Measurements from ENCODE around the gene ABCA7. TPM values are rescaled to one million over a fixed set of nuclear protein-coding genes. Genes with fewer than 3 reads are reported as not detected.

Gene ABCA7
- total and polyA plus RNA-seq, 2 of the 13 experiments (the other 11 are each of a cell fraction or from before 2014, with no cell fraction given): 4.4 to 32.4 TPM

GRCh38 chr19:1107661-1108261, 67.9 kb downstream of the ABCA7 start:
- H3K27ac ChIP-seq (ENCODE audit: extremely low read length, insufficient read depth, low read length): no peak overlapping the region
- no peak; the same call in 1 of the 2 replicates for TF ChIP-seq ZFP36L1 (CRISPR knock-in tag; IDR thresholded peaks at IDR 0.05)
- no peak for TF ChIP-seq HNF1B (CRISPR knock-in tag; IDR thresholded peaks at IDR 0.05)
- no peak for TF ChIP-seq U2AF1 (optimal IDR thresholded peaks at IDR 0.05; ENCODE audit: low read depth, low read length)
- TF ChIP-seq, protein P1, sequence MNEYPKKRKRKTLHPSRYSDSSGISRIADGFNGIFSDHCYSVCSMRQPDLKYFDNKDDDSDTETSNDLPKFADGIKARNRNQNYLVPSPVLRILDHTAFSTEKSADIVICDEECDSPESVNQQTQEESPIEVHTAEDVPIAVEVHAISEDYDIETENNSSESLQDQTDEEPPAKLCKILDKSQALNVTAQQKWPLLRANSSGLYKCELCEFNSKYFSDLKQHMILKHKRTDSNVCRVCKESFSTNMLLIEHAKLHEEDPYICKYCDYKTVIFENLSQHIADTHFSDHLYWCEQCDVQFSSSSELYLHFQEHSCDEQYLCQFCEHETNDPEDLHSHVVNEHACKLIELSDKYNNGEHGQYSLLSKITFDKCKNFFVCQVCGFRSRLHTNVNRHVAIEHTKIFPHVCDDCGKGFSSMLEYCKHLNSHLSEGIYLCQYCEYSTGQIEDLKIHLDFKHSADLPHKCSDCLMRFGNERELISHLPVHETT (CRISPR knock-in tag; conservative IDR thresholded peaks at IDR 0.05): no peak
- peak; percentile 90 for TF ChIP-seq AGO1 (IDR thresholded peaks at IDR 0.05; ENCODE audit: low read depth, low read length, poor library complexity, severe bottlenecking)
- TF ChIP-seq BRCA1 (CRISPR knock-in tag; IDR thresholded peaks at IDR 0.05): no peak
- no peak for TF ChIP-seq MZF1 (CRISPR knock-in tag; IDR thresholded peaks at IDR 0.05; ENCODE audit: borderline replicate concordance)
- TF ChIP-seq, protein P2, sequence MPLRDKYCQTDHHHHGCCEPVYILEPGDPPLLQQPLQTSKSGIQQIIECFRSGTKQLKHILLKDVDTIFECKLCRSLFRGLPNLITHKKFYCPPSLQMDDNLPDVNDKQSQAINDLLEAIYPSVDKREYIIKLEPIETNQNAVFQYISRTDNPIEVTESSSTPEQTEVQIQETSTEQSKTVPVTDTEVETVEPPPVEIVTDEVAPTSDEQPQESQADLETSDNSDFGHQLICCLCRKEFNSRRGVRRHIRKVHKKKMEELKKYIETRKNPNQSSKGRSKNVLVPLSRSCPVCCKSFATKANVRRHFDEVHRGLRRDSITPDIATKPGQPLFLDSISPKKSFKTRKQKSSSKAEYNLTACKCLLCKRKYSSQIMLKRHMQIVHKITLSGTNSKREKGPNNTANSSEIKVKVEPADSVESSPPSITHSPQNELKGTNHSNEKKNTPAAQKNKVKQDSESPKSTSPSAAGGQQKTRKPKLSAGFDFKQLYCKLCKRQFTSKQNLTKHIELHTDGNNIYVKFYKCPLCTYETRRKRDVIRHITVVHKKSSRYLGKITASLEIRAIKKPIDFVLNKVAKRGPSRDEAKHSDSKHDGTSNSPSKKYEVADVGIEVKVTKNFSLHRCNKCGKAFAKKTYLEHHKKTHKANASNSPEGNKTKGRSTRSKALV (CRISPR knock-in tag; IDR thresholded peaks at IDR 0.05): no peak
- no peak for TF ChIP-seq NFIC (IDR thresholded peaks at IDR 0.05; ENCODE audit: low read length)
- TF ChIP-seq ZNF276 (CRISPR knock-in tag; IDR thresholded peaks at IDR 0.05; ENCODE audit: low read depth): no peak
- TF ChIP-seq ZBTB26 (CRISPR knock-in tag; IDR thresholded peaks at IDR 0.05; ENCODE audit: borderline replicate concordance): no peak
- TF ChIP-seq POLR2G (IDR thresholded peaks at IDR 0.05; ENCODE audit: low read depth, low read length): peak; percentile 29
- TF ChIP-seq ZNF251 (CRISPR knock-in tag; IDR thresholded peaks at IDR 0.05): no peak
- TF ChIP-seq NFRKB (IDR thresholded peaks at IDR 0.05): no peak
- TF ChIP-seq POLR2AphosphoS5 (IDR thresholded peaks at IDR 0.05; ENCODE audit: low read depth, low read length): 0 out of 2 replicates have a peak, but pooled peaks have one; percentile 24
- TF ChIP-seq MED1 (CRISPR knock-in tag; IDR thresholded peaks at IDR 0.05): no peak
- 0 out of 2 replicates have a peak, but pooled peaks have one; percentile 28 for TF ChIP-seq ZNF446 (CRISPR knock-in tag; IDR thresholded peaks at IDR 0.05)

More at GRCh38 chr19:1107661-1108261, 67.9 kb downstream of the ABCA7 start:
- peaks cover 10 to 20% of the 10 kb centered on the region in 2 experiments; a peak in 4 of 5 replicates for H3K36me3 ChIP-seq (replicated peaks in 1 of 2; ENCODE audit: control insufficient read depth in 1 of 2, insufficient read depth in 2 of 2, low read length in 2 of 2)
- H3K9me3 ChIP-seq (ENCODE audit: low read length): no peaks in the 10 kb centered on the region
- DNase-seq (ENCODE audit: low spot score) (no peak), ATAC-seq (no peak), FAIRE-seq (no peak)
- intact Hi-C loops (cut with micrococcal nuclease; ENCODE audit: unreplicated experiment): loop anchor here (10.0 kb wide), 1 partner anchor 53 kb away; no protein-coding TSS in a partner anchor
- no peaks in the 10 kb centered on the region for H3K27me3 ChIP-seq (ENCODE audit: control insufficient read depth in 1 of 2, insufficient read depth in 2 of 2, low read length in 2 of 2)
- WGBS (ENCODE audit: low lambda C conversion rate): 98% methylated on average over 11 of the region's 25 CpGs
- no peak overlapping the region for H3K4me3 ChIP-seq (replicated peaks in 1 of 3; ENCODE audit: insufficient read depth in 1 of 3, low read depth in 2 of 3, low read length in 3 of 3)
- peaks cover 11% of the 10 kb centered on the region for H3K79me2 ChIP-seq (ENCODE audit: insufficient read depth, low read length)
- BruUV-seq (replicated peaks): no TSS peak
- peaks cover 36% of the 10 kb centered on the region for H3K4me1 ChIP-seq (ENCODE audit: insufficient read depth, low read length)
- CTCF ChIA-PET (ENCODE audit: low intra/inter-chr PET ratio, low total read pairs): no interaction called here
- in situ Hi-C loops (cut with HindIII; ENCODE audit: extremely low pct_ligation_motif_present, low pct_unique_long_range_greater_than_20kb): no loop called here
- peaks cover 15% of the 10 kb centered on the region; the same call in 1 of the 2 replicates for H4K20me1 ChIP-seq (ENCODE audit: insufficient read depth, low read length)
- POLR2A ChIA-PET: interaction anchor here (1.2 kb wide), 1 partner anchor 10 kb away, joined by 6 read pairs; no protein-coding TSS in a partner anchor
- no peak overlapping the region for H2AFZ ChIP-seq (ENCODE audit: low read length)
- no peak overlapping the region for H3K4me2 ChIP-seq (ENCODE audit: low read depth, low read length)
- no peak overlapping the region for H3K9ac ChIP-seq (ENCODE audit: insufficient read depth, low read depth, low read length)

All from HepG2 (cell line).